ENCODE measurements around the gene SLC12A6.
A peak's percentile ranks its signal among the peaks of the same experiment; 100 is the strongest.
"Not testable (repeated sequence)": the region's sequence is repeated elsewhere in the genome, so short reads cannot be mapped to it uniquely, and the experiment has no call there.

SLC12A6 gene

DNA sequence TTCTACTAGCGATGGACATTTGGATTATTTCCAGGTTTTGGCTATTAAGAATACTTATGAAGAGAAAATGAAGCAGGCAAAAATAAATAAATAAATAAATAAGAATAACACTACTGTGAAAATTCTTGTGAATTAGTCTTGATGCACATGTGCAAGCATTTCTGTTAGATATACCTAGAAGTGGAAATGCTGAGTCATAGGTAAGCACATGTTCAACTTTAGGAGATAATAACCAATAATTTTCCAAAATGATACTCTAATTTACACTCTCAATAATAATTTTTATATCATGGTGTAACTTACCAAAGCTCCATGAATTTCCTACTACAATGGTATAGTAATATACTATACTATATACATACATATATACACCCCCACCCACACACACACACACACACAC is 89.4 kb downstream of the SLC12A6 start:
- no peak for DNase-seq

DNA sequence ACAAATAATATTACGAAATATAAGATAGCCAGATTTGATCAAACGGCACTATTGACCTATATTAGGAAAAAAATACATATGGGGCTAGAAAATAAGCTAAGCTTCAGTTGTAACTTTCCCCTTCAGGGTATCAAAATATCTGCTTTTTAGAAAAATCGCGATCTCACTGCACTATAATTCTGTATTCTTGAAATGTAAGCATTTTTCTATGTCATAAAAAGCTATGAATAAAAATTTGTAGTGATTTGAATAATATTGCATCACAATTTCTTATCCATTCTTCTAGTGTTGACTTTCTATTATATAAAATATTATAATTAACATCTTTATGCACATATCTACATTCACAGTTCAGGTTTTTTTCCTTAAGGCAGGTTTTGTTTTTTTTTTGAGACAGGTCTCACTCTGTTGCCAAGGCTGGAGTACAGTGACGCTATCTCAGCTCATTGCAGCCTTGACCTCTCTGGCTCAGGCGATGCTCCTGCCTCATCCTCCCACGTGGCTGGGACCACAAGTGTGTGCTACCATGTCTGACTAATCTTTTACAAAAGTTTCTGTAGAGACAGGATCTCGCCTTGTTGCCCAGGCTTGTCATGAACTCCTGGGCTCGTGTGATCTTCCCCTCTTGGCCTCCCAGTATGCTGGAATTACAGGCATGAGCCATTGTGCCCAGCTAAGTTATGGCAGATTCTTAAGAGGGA is 91.2 kb downstream of the SLC12A6 start:
- DNase-seq, result no peak

DNA sequence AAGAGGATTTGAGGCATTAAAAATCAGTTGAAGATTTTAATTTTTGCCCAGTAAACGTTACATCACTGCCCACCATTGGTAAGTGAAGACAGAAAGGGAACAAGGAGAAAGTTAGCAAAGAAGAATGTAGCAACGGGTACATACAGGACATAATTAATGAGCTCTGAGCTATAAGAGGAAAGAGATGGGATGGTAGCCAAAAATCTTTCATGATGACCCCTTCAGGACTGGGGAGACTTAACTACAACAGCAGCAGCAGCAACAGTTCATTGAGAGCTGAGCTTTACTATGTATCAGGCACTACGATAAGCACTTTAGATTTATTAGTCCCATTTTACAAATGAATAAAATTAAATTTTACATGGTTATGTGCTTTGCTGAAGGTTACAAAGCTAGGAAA is 94.4 kb downstream of the SLC12A6 start:
- no peak for DNase-seq

DNA sequence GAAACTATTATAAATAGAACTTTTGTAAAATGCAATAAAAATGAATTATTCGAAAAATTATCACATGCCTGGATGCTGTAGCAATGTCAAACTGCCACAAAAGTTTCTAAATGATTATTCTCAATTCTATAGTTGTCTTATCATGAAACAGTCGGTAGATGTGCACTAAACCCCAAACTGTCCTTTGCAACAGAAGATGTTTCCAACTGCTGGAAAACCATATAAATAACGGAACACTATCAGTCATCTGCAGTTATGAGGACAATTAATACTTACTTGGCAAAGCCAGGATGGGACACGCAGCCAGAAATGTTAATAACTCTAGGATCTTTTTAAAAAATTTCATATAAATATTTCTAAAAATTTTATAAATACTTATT is 95.3 kb downstream of the SLC12A6 start:
- no peak for DNase-seq

DNA sequence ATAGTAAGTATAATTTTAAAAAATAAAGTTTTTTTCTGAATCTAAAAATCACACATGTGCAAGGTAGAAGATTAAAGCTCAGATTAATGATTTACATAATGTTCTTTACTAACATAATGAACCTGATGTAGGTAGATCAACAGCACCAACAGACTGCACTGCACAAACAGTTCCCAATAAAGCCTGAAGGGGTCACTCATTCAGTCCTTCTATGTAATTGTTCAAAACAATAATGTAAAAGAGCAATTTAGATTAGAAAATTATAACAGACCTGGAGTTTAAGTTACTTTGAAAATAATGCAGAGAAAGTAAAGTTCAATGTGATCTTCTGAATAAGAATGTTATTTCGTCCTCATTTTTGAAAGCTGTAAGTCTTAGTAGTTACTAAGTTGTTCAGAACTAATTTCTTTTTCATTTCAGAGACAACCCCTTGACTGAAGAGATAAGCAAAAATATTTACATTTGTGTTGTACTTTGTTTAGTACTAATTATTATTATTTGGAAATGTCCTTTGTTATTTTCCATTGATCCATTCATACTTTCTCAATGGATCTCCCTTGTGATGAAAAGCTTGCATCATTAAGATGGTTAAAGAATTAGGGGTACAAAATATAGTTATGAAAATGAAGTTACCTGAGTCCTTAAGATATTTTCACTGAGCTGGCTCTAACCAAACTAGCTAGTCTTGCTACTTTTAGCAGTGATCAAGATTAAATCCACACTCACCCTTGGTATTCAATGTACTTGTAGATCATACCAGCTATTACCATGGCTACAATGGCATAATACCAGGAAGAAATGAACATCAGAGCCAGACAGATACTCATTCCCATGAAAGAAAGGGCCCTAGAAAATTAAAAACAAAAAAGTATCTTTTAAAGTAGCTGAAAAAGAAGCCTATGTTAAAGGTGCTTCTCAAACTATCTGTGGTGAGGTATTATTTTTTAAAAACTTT is 95.9 kb downstream of the SLC12A6 start:
- DNase-seq, result no peak

DNA sequence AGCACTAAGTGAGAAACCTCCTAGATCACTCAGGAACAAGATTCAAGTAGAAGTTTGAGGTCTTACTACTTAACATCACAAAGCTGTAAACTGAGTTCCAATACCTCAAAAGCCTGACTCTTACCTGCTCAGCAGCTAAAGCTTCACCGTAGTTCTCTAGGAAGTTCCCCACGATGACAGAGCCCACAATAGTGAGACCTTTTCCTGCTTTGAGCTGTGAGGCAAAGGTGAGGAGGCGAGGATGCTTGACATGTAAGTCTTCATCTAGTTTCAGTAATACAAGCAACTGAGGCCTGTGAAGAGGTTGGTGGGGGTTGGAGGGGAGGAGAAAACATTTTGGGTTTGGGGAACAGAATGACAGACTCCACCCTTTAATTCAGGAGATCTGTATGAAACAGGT is 97.0 kb downstream of the SLC12A6 start:
- no peak for DNase-seq

DNA sequence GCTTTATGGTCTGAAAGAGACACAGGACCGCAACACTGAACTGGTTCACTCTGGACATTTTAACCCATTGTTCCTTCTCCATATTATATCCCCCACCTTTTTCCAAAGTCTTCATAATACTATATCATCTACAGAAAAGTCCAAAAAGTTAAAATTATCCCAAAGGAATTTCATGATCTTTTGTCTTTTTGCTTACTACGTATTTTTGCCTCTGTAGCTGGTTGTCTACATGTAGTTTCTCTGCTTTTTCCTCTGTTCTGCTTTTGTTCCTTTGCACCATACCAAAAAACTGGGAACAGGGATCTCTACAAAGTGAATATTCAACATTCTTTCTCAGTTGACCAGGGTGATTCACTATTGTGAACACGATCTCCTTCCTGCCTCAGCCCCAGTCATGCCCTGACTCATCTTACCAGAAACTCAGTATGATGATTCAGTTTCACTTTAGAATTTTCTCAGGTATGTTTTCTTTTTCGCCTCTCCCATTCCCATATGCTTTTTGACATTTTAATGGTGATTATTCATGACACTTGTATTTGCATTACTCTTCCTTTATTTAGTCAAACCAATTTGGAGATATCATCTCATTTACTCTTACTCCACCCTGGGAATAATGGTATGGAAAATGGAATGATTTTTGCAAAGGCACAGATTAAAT is 98.3 kb downstream of the SLC12A6 start:
- DNase-seq, result no peak

DNA sequence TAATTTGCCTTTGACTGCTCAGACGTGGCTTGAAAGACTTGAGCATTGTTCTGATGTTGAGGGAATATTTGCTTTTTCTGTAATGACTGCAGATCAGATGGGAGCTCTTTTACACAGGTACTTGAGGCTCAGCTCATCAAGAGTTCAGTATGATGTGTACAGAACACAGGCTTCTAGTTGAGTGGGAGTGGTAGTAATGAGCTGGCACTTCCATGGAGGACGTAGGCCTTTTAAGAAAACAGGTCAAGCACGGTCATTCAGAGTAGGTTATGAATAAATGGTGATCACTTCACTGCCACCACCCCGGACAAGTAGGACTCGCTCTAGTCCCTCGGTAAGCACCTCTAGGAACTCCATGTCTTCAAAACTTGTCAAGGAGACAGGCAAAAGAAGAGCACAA is 104.0 kb downstream of the SLC12A6 start:
- DNase-seq, result no peak

DNA sequence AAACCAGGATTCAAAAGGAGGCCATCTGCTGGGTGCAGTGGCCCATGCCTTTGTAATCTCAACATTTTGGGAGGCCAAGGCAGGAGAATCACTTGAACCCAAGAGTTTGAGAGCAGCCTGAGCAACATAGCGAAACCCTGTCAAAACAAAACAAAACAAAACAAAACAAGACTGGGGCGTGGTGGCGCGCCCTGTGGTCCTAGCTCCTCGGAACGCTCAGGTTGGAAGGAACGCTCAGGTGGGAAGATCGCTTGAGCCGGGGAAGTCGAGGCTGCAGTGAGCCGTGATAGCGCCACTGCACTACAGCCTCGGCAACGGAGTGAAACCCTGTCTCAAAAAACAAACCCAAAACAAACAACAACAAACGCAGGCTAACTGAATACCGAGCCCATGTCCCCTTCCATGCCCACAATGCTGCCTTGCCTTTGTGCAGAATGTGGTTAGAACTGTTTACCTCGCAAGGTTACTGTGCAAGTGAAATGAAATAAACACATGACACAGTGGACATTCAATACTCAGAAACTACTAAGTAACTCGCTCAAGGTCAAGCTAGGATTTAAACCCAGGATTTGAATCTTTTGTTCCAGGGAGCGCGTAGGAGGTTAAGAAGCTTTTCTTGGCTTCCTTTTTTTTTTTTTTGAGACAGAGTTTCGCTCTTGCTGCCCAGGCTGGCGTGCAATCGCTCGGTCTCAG is 113.5 kb downstream of the SLC12A6 start:
- no peak for DNase-seq

DNA sequence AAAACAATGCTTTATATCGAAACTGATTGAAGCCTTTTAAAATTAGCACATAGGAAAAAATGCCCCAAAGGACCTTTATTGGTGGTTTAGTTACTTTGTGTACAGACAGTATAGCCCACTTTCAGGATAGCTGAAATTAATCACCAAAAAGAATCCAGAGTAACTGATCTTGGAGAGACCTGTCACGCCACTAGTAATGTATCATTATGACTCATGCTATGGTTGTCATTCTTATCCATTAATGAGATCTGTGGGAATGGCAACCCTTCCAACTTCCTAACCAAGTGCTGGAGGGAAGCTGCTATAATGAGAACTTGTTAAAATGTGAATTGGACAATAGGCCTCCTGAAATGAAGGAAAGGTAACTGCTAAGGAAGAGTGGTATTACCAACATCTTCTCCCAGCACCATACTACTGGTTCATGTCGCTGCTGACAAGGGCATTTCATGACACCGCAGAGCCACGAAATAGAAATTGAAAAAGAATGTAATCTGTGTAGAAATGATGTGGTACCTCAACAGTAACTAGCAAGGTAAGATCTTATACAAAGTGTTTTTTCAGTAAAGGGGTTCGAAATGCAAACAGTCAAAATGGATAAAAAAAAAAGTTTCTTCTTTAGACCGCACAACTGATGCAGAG is 119.9 kb downstream of the SLC12A6 start:
- no peak for DNase-seq

DNA sequence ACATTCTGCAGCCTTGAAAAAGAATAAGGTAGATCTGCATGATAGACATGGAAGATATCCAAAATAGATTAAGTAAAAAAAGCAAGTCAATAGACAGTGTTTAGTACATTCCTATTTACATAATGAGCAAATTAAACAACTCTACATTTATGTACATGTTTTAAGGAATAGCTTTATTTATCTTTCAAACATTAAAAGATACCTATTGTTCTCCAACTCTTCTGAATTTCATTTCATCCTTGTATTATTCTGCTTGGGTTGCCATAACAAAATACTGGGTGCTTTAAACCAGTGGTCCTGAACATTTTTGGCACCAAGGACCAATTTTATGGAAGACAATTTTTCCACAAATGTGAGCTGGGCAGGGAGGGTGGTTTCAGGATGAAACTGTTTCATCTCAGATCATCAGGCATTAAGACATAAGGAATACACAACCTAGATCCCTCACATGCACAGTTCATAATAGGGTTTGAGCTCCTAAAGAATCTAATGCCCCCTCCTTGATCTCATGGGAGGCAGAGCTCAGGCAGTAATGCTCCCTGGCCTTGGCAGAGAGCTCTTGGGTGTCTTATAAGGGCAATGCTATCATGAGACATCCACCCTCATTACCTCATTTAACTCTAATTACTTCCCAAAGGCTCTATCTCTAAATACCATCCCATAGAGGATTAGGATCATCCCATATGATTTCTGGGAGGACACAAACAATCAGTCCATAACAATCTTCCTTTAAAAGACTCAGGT is 120.9 kb downstream of the SLC12A6 start:
- DNase-seq, result no peak

DNA sequence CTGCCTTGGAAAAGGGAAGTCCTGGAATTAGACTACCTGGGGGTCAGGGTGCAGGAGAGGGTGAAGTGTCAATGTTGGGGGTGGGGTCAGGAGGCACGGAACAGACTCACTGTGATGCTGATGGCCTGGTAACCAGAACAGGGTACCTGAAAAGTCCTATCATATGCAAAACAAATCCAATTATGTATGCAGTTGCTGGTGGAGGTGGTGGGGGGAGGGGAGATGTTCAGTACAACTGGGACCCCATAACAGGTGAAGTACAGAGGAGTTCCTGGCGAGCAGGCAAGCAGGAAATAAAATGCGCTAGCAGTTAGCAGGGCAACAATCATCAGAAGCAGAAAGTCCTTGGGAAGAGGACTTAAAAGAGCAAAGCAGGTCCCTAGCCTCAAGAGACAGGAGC is 123.4 kb downstream of the SLC12A6 start:
- no peak for DNase-seq

DNA sequence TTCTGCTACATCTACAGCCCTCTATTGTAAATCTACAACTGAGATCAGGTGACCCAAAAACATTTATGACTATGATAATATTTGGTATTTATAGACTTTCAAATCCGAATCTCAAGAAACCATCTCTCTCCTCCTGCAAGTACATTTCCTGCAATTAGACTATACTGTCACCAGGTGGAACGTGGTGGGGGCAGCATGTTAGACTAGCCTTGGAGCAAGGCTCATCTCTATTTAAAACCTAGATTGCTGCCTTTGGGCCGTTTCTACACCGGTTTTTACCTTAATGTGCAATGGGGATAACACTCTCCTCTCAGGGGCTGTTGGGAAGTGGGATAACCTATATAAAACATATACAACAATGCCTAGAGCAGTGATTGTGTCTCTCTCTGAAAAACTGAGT is 123.9 kb downstream of the SLC12A6 start:
- no peak for DNase-seq

DNA sequence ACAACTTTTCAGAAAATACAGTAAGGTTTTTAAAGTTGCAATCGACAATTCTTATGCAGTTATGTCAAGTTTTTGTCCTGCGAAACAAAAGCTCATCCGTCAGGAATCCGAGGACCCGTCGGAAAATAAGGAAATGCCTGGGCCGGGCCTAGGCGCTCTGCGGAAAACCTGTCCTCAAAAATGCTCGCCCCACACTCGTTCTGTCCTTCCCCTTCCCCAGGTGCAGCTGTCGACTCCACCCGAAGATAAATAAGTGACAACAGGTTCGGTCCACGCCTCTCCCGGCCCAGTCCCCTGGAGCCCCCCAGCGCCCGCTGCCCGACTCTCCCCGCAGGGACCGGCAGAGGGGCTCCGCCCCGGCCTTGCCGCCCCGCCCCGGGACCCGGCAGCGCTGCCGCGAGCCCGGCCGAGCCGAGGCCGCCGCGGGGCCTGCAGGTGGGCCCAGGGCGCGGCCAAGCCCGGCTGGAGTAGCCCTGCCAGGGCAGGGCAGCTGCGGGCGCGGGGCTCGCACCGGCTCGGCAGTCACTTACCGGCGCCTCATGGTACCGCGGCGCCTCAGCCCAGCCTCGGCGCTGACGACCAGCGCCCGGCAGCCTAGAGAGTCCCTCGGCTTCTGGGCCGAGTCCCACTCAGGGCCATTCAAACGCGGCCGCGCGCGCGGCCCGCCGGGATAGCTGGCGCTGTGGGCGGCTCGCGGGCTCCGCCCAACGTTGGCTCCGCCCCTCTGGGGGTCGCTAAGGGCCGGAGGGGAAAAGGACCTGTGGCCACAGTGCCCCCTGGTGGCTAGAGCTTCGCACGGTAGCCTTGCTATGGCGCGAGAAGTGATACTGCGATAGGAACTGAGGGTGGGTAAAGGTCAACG is 127.9 kb downstream of the SLC12A6 start, which contains the start of gene KATNBL1:
Gene KATNBL1, minus strand, starts transcription at position 676 of the 862 bp plus-strand sequence. CDS start 46,420 bp downstream, outside the sequence.
- peak; percentile 99 for DNase-seq

DNA sequence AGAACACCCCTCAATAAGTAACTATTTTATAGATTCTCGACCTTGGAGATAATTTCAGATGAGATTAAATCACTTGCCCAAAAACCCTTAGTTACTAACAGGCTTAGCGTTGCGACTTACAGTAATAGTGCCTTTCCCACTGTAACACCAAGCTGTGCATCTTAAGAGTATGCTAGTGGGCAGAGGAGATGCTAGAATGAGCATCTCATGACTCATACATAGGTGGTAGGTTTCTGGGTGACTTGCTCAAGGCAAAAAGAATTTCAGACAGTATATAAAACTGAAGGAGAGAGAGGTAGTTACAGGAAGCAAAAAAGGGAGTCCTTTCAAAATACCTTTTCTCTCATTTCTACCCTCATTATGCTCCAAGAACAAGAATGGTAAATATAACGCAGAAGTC is 131.6 kb downstream of the SLC12A6 start:
- DNase-seq, result no peak

DNA sequence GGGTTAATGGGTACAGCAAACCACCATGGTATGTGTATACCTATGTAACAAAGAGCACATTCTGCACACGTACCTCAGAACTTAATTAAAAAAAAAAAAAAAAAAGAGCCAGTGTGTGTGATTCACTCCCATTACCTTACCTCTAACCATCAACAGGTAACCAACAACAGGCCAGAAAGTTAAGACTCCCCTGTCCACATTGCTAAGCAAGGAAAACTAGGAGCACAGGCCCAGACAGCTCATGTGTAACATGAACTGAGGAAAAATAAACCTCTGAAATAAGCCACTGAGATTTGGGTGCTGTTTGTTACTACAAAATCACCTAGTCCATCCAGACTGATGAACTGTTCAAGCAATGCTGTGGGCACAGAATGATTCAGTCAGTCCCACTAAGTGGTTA is 133.6 kb downstream of the SLC12A6 start:
- no peak for DNase-seq

DNA sequence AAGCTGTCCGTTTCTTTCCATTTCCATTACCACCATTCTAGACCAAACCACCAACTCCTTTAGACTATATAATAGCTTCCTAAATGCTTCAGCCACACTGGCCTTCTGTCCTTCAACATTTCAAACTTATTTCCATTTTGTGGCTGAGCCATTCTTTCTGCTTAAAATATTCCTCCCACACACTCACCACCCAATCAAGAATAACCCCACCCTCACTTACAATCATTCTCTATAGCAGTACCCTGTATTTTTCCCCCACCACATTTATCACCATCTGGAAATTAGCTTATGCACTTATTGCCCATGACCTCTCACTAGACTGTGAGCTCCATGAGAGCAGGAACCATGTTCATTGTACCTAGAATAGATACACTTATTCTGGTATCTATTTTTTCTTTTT is 134.3 kb downstream of the SLC12A6 start:
- no peak for DNase-seq

DNA sequence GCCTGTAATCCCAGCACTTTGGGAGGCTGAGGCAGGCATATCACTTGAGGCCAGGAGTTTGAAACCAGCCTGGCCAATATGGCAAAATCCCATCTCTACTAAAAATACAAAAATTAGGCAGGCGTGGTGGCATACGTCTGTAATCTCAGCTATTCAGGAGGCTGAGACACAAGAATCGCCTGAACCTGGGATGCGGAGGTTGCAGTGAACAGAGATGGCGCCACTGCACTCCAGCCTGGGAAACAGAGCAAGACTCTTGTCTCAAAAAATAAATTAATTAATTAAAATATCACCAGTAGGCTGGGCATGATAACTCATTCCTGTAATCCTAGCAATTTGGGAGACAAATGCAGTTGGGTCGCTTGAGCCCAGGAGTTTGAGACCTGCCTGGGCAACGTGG is 144.3 kb downstream of the SLC12A6 start:
- not testable (repeated sequence) for DNase-seq

DNA sequence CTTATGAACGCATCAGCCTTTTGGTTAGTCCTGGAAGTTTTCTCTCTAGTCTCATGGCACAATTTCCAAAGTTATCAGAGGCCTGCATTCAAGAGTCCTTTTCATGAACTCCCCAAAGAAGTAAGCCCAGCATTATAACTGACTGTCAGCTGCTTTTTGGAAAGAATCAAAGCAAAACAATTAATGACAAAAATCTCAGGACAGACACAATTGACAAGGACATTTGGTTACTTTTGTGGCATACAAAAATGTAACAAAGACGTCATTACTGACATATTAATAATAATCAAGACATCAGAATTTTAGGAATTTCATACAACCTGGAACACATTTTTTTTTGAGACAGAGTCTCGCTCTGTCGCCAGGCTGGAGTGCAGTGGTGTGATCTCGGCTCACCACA is 148.9 kb downstream of the SLC12A6 start:
- no peak for DNase-seq

DNA sequence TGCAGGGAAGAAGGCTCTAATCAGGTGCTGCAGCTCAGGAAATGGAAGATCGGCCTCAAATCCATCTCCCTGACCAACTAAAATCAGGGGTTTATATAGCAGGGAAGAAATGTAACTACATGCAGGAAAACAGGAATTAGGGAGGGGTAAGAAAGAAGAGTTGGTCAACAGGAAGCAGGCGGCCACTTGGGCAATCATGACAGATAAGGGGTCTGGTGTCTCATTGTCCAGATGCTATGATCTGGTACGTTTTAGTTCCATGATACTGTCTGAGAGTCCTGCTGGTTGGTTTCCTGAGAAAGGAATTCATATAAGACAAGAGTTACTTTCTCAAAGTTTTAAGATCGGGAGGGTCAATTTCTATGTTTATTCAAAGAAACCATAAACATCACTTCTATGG is 151.9 kb downstream of the SLC12A6 start:
- DNase-seq, result no peak

DNA sequence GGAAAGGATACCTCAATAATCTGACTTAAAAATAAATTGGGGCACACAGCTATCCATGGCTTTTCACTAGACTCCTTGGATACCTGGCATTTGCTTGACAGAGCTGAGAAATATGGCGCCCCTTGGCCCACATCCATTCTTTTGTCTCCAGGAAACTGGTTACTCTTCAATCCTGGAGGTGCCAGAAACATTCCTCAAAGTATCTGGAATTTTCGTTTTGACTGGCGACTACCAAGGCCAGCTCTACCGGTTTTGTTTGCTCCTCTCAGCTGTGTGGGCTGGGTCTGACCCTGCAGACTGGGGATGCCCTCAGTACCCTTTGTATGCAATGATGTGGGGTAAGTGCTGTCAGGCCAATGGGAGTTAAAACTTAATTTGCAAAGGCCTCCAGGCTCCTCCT is 154.6 kb downstream of the SLC12A6 start:
- no peak for DNase-seq

All from activated CD8-positive, alpha-beta memory T cell treated with anti-CD3 and anti-CD28 coated beads for 24 hours (primary cell).